HepG2 (cell line): ENCODE results near the gene ACAA2. TPM values are rescaled to one million over a fixed set of nuclear protein-coding genes. Genes with fewer than 3 reads are reported as not detected.

Source experiments
- E2F2 ChIP-seq: sonication (generic); formaldehyde crosslinking; IDR thresholded peaks from 2 replicates; pipeline ENCODE4 v1.4.0; 2020; ENCODE audit warnings: missing genetic modification reagents, borderline replicate concordance
- EEA1 ChIP-seq: sonication (generic); formaldehyde crosslinking; IDR thresholded peaks from 2 replicates; pipeline ENCODE4 v1.5.1; 2020; ENCODE audit warnings: mild to moderate bottlenecking, missing genetic modification reagents, borderline replicate concordance
- GMEB1 ChIP-seq: sonication (generic); formaldehyde crosslinking; IDR thresholded peaks from 2 replicates; pipeline ENCODE4 v1.5.1; 2020; ENCODE audit warnings: missing genetic modification reagents, mild to moderate bottlenecking, borderline replicate concordance
- KAT7 ChIP-seq: IDR thresholded peaks from 2 replicates; pipeline ENCODE4 v1.6.1; 2018; ENCODE audit warnings: borderline replicate concordance, missing compliant biosample characterization
- MAZ ChIP-seq, 2 experiments: sonication (generic) in 1 of 2; formaldehyde crosslinking in 1 of 2; IDR thresholded peaks; 2 replicates each; pipeline versions ENCODE4 v1.5.0 to v1.6.1; 2012 to 2020; ENCODE audit warnings: low read depth in 2 of 2, mild to moderate bottlenecking in 2 of 2, borderline replicate concordance in 1 of 2, improper control_type of control experiment in 1 of 2, low read length in 1 of 2, missing genetic modification reagents in 1 of 2, moderate library complexity in 1 of 2
- MYNN ChIP-seq: sonication (generic); formaldehyde crosslinking; IDR thresholded peaks from 2 replicates; pipeline ENCODE4 v1.4.0; 2020; ENCODE audit warnings: mild to moderate bottlenecking, low read depth, missing genetic modification reagents
- NFKBIZ ChIP-seq: IDR thresholded peaks from 2 replicates; pipeline ENCODE4 v1.6.1; 2018; ENCODE audit warnings: missing genetic modification reagents, missing compliant biosample characterization
- NFRKB ChIP-seq: fragments of 450-650 bp; IDR thresholded peaks from 2 replicates; pipeline ENCODE4 v1.6.1; 2017
- NKX3-1 ChIP-seq: sonication (generic); formaldehyde crosslinking; IDR thresholded peaks from 2 replicates; pipeline ENCODE4 v1.5.0; 2020; ENCODE audit warnings: missing genetic modification reagents
- NRL ChIP-seq: sonication (generic); formaldehyde crosslinking; IDR thresholded peaks from 2 replicates; pipeline ENCODE4 v1.5.0; 2020; ENCODE audit warnings: missing genetic modification reagents, mild to moderate bottlenecking, moderate library complexity, borderline replicate concordance
- PCBP2 ChIP-seq: fragments of 200-400 bp; formaldehyde crosslinking; optimal IDR thresholded peaks from 2 replicates; pipeline ENCODE3; 2018; ENCODE audit warnings: low read length, low read depth; ENCODE audit not compliant: poor library complexity, severe bottlenecking
- POGZ ChIP-seq: sonication (generic); formaldehyde crosslinking; IDR thresholded peaks from 2 replicates; pipeline ENCODE4 v1.4.0; 2020; ENCODE audit warnings: mild to moderate bottlenecking, missing genetic modification reagents
- RFX3 ChIP-seq: IDR thresholded peaks from 2 replicates; pipeline ENCODE4 v1.6.1; 2016; ENCODE audit warnings: missing biosample characterization, missing genetic modification reagents
- SOX5 ChIP-seq: IDR thresholded peaks from 2 replicates; pipeline ENCODE4 v1.6.1; 2016; ENCODE audit warnings: borderline replicate concordance
- SRY ChIP-seq: sonication (generic); formaldehyde crosslinking; IDR thresholded peaks from 2 replicates; pipeline ENCODE4 v1.8.0; 2022; ENCODE audit warnings: mild to moderate bottlenecking, missing genetic modification reagents
- TCF12 ChIP-seq, 2 experiments: fragments of 450-650 bp in 1 of 2; sonication (generic) in 1 of 2; formaldehyde crosslinking in 1 of 2; IDR thresholded peaks; 2 replicates each; pipeline versions ENCODE4 v1.6.1 to v1.8.0; 2017 to 2022; ENCODE audit warnings: antibody characterized with exemption in 1 of 2, mild to moderate bottlenecking in 1 of 2, missing genetic modification reagents in 1 of 2, moderate library complexity in 1 of 2
- TGIF2 ChIP-seq: IDR thresholded peaks from 2 replicates; pipeline ENCODE4 v1.6.1; 2016; ENCODE audit warnings: control low read depth, missing compliant biosample characterization
- YEATS4 ChIP-seq: sonication (generic); formaldehyde crosslinking; IDR thresholded peaks from 2 replicates; pipeline ENCODE4 v1.4.0; 2020; ENCODE audit warnings: missing genetic modification reagents, borderline replicate concordance
- ZMAT3 ChIP-seq: sonication (generic); formaldehyde crosslinking; conservative IDR thresholded peaks from 2 replicates; pipeline ENCODE4 v1.7.0; 2021; ENCODE audit warnings: missing genetic modification reagents
- ZMAT5 ChIP-seq: sonication (generic); formaldehyde crosslinking; IDR thresholded peaks from 2 replicates; pipeline ENCODE4 v1.5.0; 2020; ENCODE audit warnings: mild to moderate bottlenecking, low read depth, missing genetic modification reagents, borderline replicate concordance
- ZNF326 ChIP-seq: sonication (generic); formaldehyde crosslinking; IDR thresholded peaks from 2 replicates; pipeline ENCODE4 v1.4.0; 2020; ENCODE audit warnings: missing genetic modification reagents, borderline replicate concordance
- ZNF576 ChIP-seq: sonication (generic); formaldehyde crosslinking; IDR thresholded peaks from 2 replicates; pipeline ENCODE4 v1.4.0; 2020; ENCODE audit warnings: mild to moderate bottlenecking, missing genetic modification reagents
- ZNF616 ChIP-seq: sonication (generic); formaldehyde crosslinking; IDR thresholded peaks from 2 replicates; pipeline ENCODE4 v1.5.0; 2020; ENCODE audit warnings: low read depth, mild to moderate bottlenecking, missing genetic modification reagents
- ZNF83 ChIP-seq: sonication (generic); formaldehyde crosslinking; IDR thresholded peaks from 2 replicates; pipeline ENCODE4 v1.4.0; 2020; ENCODE audit warnings: missing genetic modification reagents, mild to moderate bottlenecking, borderline replicate concordance
- ZSCAN22 ChIP-seq: sonication (generic); formaldehyde crosslinking; IDR thresholded peaks from 2 replicates; pipeline ENCODE4 v1.4.0; 2020; ENCODE audit warnings: mild to moderate bottlenecking, missing genetic modification reagents
- ZSCAN25 ChIP-seq: sonication (generic); formaldehyde crosslinking; IDR thresholded peaks from 2 replicates; pipeline ENCODE4 v1.8.0; 2022; ENCODE audit warnings: mild to moderate bottlenecking, missing genetic modification reagents
- polyA plus RNA-seq, 8 experiments: library from polyadenylated mRNA; depleted of rRNA in 3 of 8; stranded (reverse) in 7 of 8; unstranded in 1 of 8; fragments of >200 nt; fragmentation: Illumina TruSeq in 4 of 8; extraction: Trizol in 4 of 8; gene quantifications; 2 replicates each; pipeline versions ENCODE4 v1.2.1 to v1.2.3, GENCODE V29; 2011 to 2016; ENCODE audit warnings: low read depth in 4 of 8, missing spikeins in 1 of 8, mixed read lengths in 1 of 8; ENCODE audit not compliant: insufficient read depth in 1 of 8
- total RNA-seq, 5 experiments: library from RNA; depleted of rRNA; stranded (reverse); fragments of >200 nt; fragmentation: Illumina TruSeq; extraction: Trizol; gene quantifications; 2 replicates each; pipeline ENCODE4 v1.2.3, GENCODE V29; 2016; ENCODE audit warnings: low read depth in 1 of 5

ACAA2 gene
- total and polyA plus RNA-seq, 2 of the 13 experiments (the other 11 are each of a cell fraction or from before 2014, with no cell fraction given) = 51.6 to 182 TPM

- peak; percentile 74; the same call in 1 of the 2 replicates for TF ChIP-seq NRL
- TF ChIP-seq MAZ (IDR thresholded peaks at IDR 0.05; ENCODE audit: borderline replicate concordance, low read depth, low read length) = no peak
- TF ChIP-seq MAZ (CRISPR knock-in tag; IDR thresholded peaks at IDR 0.05; ENCODE audit: low read depth) = 0 out of 2 replicates have a peak, but pooled peaks have one; percentile 7
- no peak for TF ChIP-seq MYNN
- peak; percentile 93 for TF ChIP-seq KAT7 (CRISPR knock-in tag)
- no peak; the same call in 1 of the 2 replicates for TF ChIP-seq NKX3-1
- 0 out of 2 replicates have a peak, but pooled peaks have one; percentile 8 for TF ChIP-seq ZSCAN25 (CRISPR knock-in tag)
- TF ChIP-seq TGIF2 = no peak
- no peak for TF ChIP-seq PCBP2
- TF ChIP-seq POGZ = peak; percentile 67
- no peak for TF ChIP-seq ZNF326 (CRISPR knock-in tag)
- no peak for TF ChIP-seq ZSCAN22 (CRISPR knock-in tag)
- TF ChIP-seq ZMAT3 (CRISPR knock-in tag) = 0 out of 2 replicates have a peak, but pooled peaks have one; percentile 71
- TF ChIP-seq ZNF616 (CRISPR knock-in tag) = 0 out of 2 replicates have a peak, but pooled peaks have one; percentile 12
- TF ChIP-seq SOX5 (CRISPR knock-in tag) = peak; percentile 8; the same call in 1 of the 2 replicates
- TF ChIP-seq RFX3 (CRISPR knock-in tag) = no peak
- peak; percentile 46; the same call in 1 of the 2 replicates for TF ChIP-seq GMEB1 (CRISPR knock-in tag)
- TF ChIP-seq EEA1 (CRISPR knock-in tag) = no peak; the same call in 1 of the 2 replicates
- peak; percentile 17; the same call in 1 of the 2 replicates for TF ChIP-seq E2F2 (CRISPR knock-in tag)
- no peak for TF ChIP-seq TCF12 (IDR thresholded peaks at IDR 0.05)
- TF ChIP-seq TCF12 (CRISPR knock-in tag; IDR thresholded peaks at IDR 0.05) = 0 out of 2 replicates have a peak, but pooled peaks have one; percentile 38
- TF ChIP-seq YEATS4 = peak; percentile 62
- no peak for TF ChIP-seq ZNF576 (CRISPR knock-in tag)
- no peak for TF ChIP-seq ZMAT5 (CRISPR knock-in tag)
- no peak for TF ChIP-seq SRY
- peak; percentile 31; the same call in 1 of the 2 replicates for TF ChIP-seq ZNF83 (CRISPR knock-in tag)
- no peak; the same call in 1 of the 2 replicates for TF ChIP-seq NFKBIZ (CRISPR knock-in tag)
- no peak for TF ChIP-seq NFRKB
Measured at GRCh38 chr18:49813319-49814146, at the start of gene ACAA2 (continued).
